ENCODE results near the gene CRIM1. TPM values are rescaled to one million over a fixed set of nuclear protein-coding genes. Genes with fewer than 3 reads are reported as not detected.

CRIM1 gene
- polyA plus RNA-seq, 3 donors = 9.5 to 50.2 (median 15.9) TPM

- no peak overlapping the region for H3K27ac ChIP-seq (ENCODE audit: low read depth, low read length)
- WGBS, 3 donors = 0 to 45% (median 0%) methylated on average over 1 of the region's 1 CpG
Measured at GRCh38 chr2:36545871-36546416, 190.4 kb downstream of the CRIM1 start.

DNA sequence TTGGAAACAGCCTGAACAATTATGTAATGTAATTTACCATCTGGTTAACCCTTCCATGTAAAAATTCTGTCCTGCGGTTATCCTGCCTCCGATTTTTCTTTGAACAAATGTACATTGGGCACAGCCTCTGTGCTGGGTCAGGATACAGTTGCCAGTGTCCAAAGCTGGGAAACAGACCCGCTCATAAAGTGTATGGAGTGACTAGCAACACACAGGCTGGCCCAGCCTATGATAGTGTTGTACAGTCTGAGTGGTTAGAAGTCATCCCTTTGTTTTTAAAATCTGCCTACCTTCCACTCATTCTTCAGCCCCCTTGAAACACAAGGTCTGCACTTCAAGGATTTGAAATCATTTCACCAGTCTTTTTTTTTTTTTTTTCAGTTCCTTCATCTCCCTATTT, 192.3 kb downstream of the CRIM1 start:
- WGBS, 3 donors = 96 to 98% (median 96%) methylated on average over 3 of the region's 3 CpGs
- no peak overlapping the region for H3K27ac ChIP-seq (ENCODE audit: low read depth, low read length)

DNA sequence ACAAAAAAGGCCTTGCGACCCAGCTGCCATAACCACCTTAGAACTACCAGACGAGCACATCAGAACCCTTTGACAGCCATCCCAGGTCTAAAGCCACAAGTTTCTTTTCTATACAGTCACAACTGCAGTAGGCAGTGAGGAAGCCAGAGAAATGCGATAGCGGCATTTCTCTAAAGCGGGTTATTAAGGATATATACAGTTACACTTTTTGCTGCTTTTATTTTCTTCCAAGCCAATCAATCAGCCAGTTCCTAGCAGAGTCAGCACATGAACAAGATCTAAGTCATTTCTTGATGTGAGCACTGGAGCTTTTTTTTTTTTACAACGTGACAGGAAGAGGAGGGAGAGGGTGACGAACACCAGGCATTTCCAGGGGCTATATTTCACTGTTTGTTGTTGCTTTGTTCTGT, 193.6 kb downstream of the CRIM1 start:
- WGBS, 3 donors = 51 to 75% (median 60%) methylated on average over 7 of the region's 7 CpGs
- no peak overlapping the region for H3K27ac ChIP-seq (ENCODE audit: low read depth, low read length)

GRCh38 chr2:36550006-36550405, 194.4 kb downstream of the CRIM1 start:
- H3K27ac ChIP-seq (ENCODE audit: low read depth, low read length) = no peak overlapping the region
- 97 to 99% (median 98%) methylated on average over 5 of the region's 5 CpGs for WGBS, 3 donors

GRCh38 chr2:36553683-36554082, 198.1 kb downstream of the CRIM1 start:
- no peak overlapping the region for H3K27ac ChIP-seq (ENCODE audit: low read depth, low read length)
- 43 to 86% (median 45%) methylated on average over 4 of the region's 4 CpGs for WGBS, 3 donors

GRCh38 chr2:36554531-36554930, 199.0 kb downstream of the CRIM1 start:
- H3K27ac ChIP-seq (ENCODE audit: low read depth, low read length) = no peak overlapping the region
- 90 to 98% (median 97%) methylated on average over 1 of the region's 1 CpG for WGBS, 3 donors

- H3K27ac ChIP-seq (ENCODE audit: low read depth, low read length) = no peak overlapping the region
- 64 to 87% (median 76%) methylated on average over 3 of the region's 3 CpGs for WGBS, 3 donors
Measured at GRCh38 chr2:36555789-36556188, 200.2 kb downstream of the CRIM1 start.

- WGBS, 3 donors = 87 to 94% (median 90%) methylated on average over 1 of the region's 1 CpG
- H3K27ac ChIP-seq (ENCODE audit: low read depth, low read length) = no peak overlapping the region
Measured at GRCh38 chr2:36556842-36557241, 201.3 kb downstream of the CRIM1 start.

DNA sequence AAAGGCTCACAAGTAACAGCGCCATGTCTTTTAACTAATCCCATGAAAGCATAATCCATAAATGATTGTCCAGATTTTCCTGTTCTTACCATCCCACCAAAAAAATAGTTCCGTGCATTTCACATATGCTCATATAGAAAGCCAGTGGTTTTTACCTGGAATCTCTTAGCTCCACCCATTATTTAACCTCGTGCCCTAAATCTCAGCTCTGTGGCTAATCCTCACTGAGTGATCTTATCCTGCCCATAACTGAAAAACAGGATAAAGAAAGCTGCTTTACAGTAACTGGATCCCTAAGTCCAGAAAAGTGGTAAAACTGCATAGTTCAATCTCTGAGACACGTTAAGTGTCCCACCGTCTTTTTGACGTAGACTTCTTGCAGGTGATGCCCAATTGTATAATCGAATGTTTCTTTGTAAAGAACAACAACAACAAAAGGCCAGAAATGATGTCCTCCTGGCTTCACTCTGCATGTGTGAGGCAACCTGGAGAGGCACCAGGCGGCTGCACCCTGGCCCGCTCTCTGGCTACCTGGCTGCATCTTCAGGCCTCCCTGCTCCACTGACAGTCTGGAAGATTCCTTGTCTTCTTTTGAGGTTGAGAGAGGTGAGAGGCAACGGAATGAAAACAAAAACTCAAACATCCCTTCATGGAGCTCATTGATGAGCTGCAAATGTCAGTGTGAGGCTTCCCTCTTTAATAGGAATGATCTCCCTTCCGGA, 203.8 kb downstream of the CRIM1 start:
- no peak overlapping the region for H3K27ac ChIP-seq (ENCODE audit: low read depth, low read length)
- 91 to 94% (median 93%) methylated on average over 11 of the region's 11 CpGs for WGBS, 3 donors

- 97 to 100% (median 98%) methylated on average over 5 of the region's 5 CpGs for WGBS, 3 donors
- H3K27ac ChIP-seq (ENCODE audit: low read depth, low read length) = no peak overlapping the region
Measured at GRCh38 chr2:36560726-36561125, 205.1 kb downstream of the CRIM1 start.

DNA sequence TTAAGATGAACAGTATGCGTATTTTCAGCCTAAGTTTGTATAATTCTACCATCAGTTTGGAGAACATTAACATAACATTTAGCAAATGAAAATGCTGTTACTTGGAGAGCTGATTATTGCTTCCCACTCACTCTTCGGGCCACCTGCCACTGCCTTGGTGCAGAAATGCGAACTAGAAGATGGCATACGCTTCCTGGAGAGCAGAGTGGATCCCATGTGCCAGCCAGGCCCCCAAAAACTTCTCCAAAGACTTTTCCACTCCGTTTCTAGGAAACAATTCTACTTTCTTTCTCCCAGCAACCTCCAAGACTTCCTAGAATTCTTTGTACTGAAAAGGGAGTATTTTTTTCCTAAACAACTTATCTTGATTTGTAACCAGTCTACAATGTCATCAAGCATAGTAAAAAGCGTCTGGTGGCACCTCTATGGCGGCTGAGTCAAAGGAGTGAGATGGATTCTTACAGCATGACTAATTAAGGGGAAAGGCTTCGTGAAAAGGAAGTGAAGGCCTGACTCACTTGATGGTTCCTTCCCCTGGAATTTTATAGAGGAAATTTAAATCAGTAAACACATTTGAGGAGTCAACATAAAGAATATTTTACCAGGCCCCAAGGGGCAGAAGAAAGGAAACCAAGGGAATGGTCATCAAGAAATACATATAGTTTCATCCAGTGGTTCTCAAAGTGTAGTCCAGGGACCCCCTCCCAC, 205.8 kb downstream of the CRIM1 start:
- 65 to 82% (median 66%) methylated on average over 8 of the region's 8 CpGs for WGBS, 3 donors
- no peak overlapping the region for H3K27ac ChIP-seq (ENCODE audit: low read depth, low read length)

DNA sequence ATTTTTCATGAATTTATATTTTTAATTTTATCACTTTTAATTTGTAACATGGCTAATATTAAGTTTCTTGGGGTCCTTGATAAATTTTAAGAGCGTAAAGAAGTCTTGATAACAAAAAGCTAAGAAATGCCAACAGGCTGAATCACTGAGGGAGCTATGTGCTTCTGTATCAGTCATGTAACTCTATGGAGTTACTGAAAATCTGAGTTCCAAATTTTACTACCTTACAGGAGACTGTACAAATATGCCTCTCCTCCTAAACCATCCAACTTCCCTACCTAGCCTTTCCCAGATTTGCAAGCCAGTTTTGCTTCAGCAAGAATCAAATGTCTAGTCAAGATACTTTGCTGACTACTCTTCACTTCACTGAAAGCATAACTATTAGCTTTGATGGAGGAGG, 206.7 kb downstream of the CRIM1 start:
- WGBS, 3 donors = 83 to 97% (median 91%) methylated on average over 1 of the region's 1 CpG
- H3K27ac ChIP-seq (ENCODE audit: low read depth, low read length) = no peak overlapping the region

GRCh38 chr2:36562973-36563532, 207.5 kb downstream of the CRIM1 start:
- WGBS, 3 donors = 36 to 65% (median 47%) methylated on average over 3 of the region's 3 CpGs
- no peak overlapping the region for H3K27ac ChIP-seq (ENCODE audit: low read depth, low read length)

GRCh38 chr2:36564377-36564930, 208.9 kb downstream of the CRIM1 start:
- WGBS, 3 donors = 80 to 93% (median 85%) methylated on average over 11 of the region's 11 CpGs
- H3K27ac ChIP-seq (ENCODE audit: low read depth, low read length) = no peak overlapping the region

DNA sequence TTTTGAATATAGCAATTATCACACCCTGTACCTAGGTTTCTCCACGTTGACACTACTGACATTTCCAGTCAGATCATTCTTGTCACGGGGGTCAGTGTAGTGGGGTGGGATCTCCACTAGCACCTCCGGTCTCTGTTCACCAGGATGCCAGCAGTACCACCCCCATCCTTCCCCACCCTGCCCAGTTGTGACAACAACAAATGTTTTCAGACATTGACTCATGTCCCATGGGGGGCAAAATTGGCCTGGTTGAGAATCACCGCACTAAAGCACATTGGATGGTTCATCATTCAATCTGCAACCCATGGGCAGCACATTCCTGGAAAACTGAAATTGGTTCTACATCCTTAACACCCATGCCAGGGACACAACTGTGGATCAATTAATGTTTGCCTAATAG, 210.1 kb downstream of the CRIM1 start:
- WGBS, 3 donors = 94 to 96% (median 94%) methylated on average over 4 of the region's 4 CpGs
- no peak overlapping the region for H3K27ac ChIP-seq (ENCODE audit: low read depth, low read length)

- H3K27ac ChIP-seq (ENCODE audit: low read depth, low read length) = no peak overlapping the region
- WGBS, 3 donors = 95 to 99% (median 96%) methylated on average over 4 of the region's 4 CpGs
Measured at GRCh38 chr2:36566887-36567286, 211.3 kb downstream of the CRIM1 start.

DNA sequence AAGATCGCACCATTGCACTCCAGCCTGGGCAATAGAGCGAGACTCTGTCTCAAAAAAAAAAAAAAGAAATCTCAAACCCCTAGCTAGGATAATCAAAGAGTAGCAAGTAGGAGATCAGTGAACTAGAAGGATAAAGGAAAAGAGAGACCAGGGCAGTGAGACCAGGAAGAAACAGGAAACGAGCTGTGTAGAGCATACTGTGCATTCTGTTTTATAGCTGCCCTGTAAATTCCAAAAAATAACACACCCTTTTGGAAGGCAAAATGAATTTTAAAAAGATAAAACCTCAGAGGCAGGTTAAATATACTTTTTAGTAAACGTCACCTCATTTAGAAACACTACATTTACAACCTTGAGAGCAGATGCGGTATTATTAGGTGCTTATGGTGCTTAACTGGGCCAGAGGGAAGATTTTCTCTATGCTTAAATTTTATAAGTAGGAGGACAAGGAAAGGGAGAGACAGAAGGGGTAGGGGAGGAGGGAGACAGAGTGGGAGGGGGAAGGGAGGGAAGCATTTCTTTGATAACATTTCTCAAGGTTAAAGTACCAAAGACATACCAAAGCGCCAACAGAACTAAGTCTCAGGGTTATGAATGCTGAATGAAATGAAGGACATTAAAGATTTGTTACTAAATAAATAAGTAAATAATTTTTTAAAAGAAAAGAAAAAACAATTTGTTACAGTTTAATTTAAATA, 212.3 kb downstream of the CRIM1 start:
- H3K27ac ChIP-seq (ENCODE audit: low read depth, low read length) = no peak overlapping the region
- WGBS, 3 donors = 84 to 95% (median 90%) methylated on average over 6 of the region's 6 CpGs

DNA sequence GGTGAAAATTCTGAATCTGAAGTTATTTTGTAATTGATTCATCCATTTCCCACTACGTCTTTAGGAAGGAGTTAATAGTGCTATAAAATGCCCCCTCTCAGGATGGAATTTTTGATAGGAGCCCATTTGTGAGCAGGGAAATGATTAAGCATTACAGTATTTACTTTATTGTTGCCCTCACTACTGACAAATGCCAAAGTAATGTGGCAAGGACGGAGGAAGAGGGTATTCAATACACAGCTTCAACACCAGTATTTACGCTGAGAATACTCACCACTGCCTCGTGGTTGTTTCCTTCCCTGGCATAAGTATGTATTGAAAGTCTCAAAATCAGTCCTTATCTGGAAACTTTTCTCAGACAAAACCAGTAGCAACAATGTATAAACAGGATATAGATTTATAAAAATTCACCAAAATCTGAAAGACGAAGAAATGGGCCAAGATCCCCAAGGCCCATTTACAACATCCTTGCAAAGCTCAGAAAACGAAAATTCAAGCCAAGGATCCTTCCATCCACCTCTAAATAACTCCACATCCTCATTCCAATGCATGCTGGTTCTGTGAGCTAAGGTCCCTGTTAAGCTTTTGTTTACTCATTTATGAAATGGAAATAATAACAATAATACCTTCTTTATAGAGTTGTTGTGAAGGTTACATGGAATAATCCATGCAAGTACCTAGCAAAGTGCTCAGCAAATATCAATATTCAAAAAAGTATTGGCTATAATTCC, 213.1 kb downstream of the CRIM1 start:
- no peak overlapping the region for H3K27ac ChIP-seq (ENCODE audit: low read depth, low read length)
- WGBS, 3 donors = 62 to 71% (median 68%) methylated on average over 6 of the region's 6 CpGs
